ENCODE data around the gene C3orf18. TPM values are rescaled to one million over a fixed set of nuclear protein-coding genes. Genes with fewer than 3 reads are reported as not detected.

The C3orf18 gene
- total and polyA plus RNA-seq, 10 of the 15 experiments (the other 5 are each of a cell fraction or from before 2014, with no cell fraction given), result 0.06 to 3.2 (median 0.66) TPM

GRCh38 chr3:50571486-50571885 is 3.9 kb upstream of the C3orf18 start:
- Histone ChIP-seq H3K4me1 (ENCODE audit: control insufficient read depth, insufficient read depth, low read length) (peaks cover 13% of the 10 kb centered on the region), H3K79me2 (ENCODE audit: control insufficient read depth, insufficient read depth, low read length) (peaks cover 5% of the 10 kb centered on the region), H3K9ac (ENCODE audit: control insufficient read depth, insufficient read depth, low read length) (no peak overlapping the region), H3K27ac (ENCODE audit: control insufficient read depth, insufficient read depth) (no peak overlapping the region), H3K27me3 (replicated peaks in 1 of 2; ENCODE audit: control insufficient read depth in 2 of 2, insufficient read depth in 2 of 2, low read length in 1 of 2) (no peaks in the 10 kb centered on the region), H3K9me3 (replicated peaks; ENCODE audit: control insufficient read depth, insufficient read depth, low read length) (no peaks in the 10 kb centered on the region), H3K4me2 (ENCODE audit: control insufficient read depth, insufficient read depth) (no peak overlapping the region), H3K4me3 (no peak overlapping the region), H3K36me3 (ENCODE audit: control insufficient read depth in 2 of 2, insufficient read depth in 2 of 2, low read length in 1 of 2) (no peaks in the 10 kb centered on the region; a peak in 2 of 4 replicates), H2AFZ (ENCODE audit: control insufficient read depth, low read depth, low read length) (no peak overlapping the region), H4K20me1 (ENCODE audit: control insufficient read depth, insufficient read depth) (no peaks in the 10 kb centered on the region)
- in situ Hi-C loops (cut with MboI) (no loop called here), intact Hi-C loops (cut with micrococcal nuclease; ENCODE audit: unreplicated experiment) (no loop called here)
- CTCF ChIA-PET, result interaction anchor here (1.0 to 11.6 kb wide), 8 partner anchors 15 to 83 kb away, joined by 3 to 410 read pairs (median 6); partner anchors contain the start of genes CISH and MAPKAPK3
- WGBS (ENCODE audit: insufficient coverage, insufficient replicate concordance, low lambda C conversion rate, missing lambda C conversion rate), result 59% methylated on average over 4 of the region's 4 CpGs
- POLR2A ChIA-PET, result interaction anchor here (1.4 to 3.1 kb wide), 3 partner anchors 19 to 48 kb away, joined by 10 to 16 read pairs (median 10); partner anchors contain the start of gene CISH
- no TSS peak for BruUV-seq (replicated peaks)
- TF ChIP-seq NFYB (IDR thresholded peaks at IDR 0.05; ENCODE audit: insufficient read depth, low read depth, low read length) (no peak), CHD2 (IDR thresholded peaks at IDR 0.05; ENCODE audit: borderline replicate concordance, low read depth, low read length) (no peak), CREM (IDR thresholded peaks at IDR 0.05; ENCODE audit: low read depth) (no peak), BCL11A (IDR thresholded peaks at IDR 0.05; ENCODE audit: low read depth, low read length) (no peak), EED (IDR thresholded peaks at IDR 0.05; ENCODE audit: low read depth) (no peak), IKZF1 (conservative IDR thresholded peaks at IDR 0.05) (no peak), IKZF2 (IDR thresholded peaks at IDR 0.05) (no peak), NFYA (IDR thresholded peaks at IDR 0.05; ENCODE audit: borderline replicate concordance, low read depth, low read length) (no peak), TCF3 (IDR thresholded peaks at IDR 0.05; ENCODE audit: borderline replicate concordance, insufficient read depth, low read depth, low read length) (no peak), RB1 (IDR thresholded peaks at IDR 0.05; ENCODE audit: borderline replicate concordance) (no peak), KLF5 (IDR thresholded peaks at IDR 0.05; ENCODE audit: partially characterized antibody) (no peak), KDM1A (IDR thresholded peaks at IDR 0.05; ENCODE audit: borderline replicate concordance) (no peak)
- ATAC-seq (no peak), DNase-seq (ENCODE audit: low read depth, low spot score) (no peak), FAIRE-seq (no peak)
- SMC1A ChIA-PET (ENCODE audit: uncharacterized antibody, unreplicated experiment), result interaction anchor here (1.2 to 6.5 kb wide), 6 partner anchors 19 to 81 kb away, joined by 3 to 137 read pairs (median 7); partner anchors contain the start of genes CISH and MAPKAPK3
- RAD21 ChIA-PET (ENCODE audit: unreplicated experiment), result interaction anchor here (1.1 to 7.1 kb wide), 4 partner anchors 14 to 43 kb away, joined by 4 to 244 read pairs (median 51); partner anchors contain the start of genes CISH and MAPKAPK3
